ENCODE results near the gene ADAMTS18.
"Not testable (repeated sequence)": the region's sequence is repeated elsewhere in the genome, so short reads cannot be mapped to it uniquely, and the experiment has no call there.

ADAMTS18 gene

DNA sequence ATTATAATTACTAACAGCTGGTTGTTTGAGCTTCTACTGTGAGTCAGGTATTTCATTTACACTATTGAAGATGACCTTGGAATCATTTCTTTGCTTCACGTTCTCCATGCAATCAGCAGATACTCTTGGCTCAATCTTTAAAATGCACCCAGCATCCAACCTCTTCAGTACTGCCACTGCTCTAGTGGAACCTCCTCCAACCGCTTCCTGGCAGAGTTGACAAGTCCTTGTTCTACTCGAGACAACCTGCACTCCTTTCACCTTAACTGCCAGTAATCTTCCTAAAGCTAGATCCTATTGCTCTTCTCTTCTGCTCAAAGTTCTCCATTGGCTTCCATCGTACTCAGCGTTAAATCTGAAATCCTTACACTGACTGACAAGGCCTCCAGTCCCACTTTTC is 149.2 kb downstream of the ADAMTS18 start:
- DNase-seq (ENCODE audit: low spot score) = no peak

DNA sequence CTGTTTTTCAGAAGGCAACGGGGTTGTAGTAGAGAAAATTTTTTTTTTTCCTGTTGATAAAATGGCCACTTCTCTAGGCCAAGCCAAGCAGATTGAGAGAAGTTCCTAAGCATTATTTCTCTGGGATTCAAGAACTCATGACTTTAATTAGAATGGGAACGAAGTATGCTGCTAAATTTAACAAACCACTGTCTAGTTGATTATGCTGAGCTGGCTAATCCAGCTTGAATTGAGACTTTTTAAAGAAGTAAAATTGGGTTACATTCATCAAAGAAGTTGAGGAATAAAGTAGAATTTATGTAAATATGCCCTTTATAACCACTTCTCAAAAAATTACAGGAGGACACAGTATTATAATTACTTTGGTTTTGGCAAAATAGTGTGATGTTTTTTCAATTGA is 152.5 kb downstream of the ADAMTS18 start:
- DNase-seq (ENCODE audit: low spot score) = no peak

DNA sequence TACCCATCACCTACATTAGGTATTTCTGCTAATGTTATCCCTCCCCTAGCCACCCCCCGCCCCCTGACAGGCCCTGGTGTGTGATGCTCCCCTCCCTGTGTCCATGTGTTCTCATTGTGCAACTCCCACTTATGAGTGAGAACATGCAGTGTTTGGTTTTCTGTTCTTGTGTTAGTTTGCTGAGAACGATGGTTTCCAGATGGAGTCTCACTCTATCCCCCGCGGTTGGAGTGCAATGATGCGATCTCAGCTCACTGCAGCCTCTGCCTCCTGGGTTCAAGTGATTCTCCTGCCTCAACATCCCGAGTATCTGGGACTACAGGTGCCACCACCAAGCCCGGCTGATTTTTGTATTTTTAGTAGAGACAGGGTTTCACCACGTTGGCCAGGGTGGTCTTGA is 155.5 kb downstream of the ADAMTS18 start:
- DNase-seq (ENCODE audit: low spot score) = not testable (repeated sequence)

DNA sequence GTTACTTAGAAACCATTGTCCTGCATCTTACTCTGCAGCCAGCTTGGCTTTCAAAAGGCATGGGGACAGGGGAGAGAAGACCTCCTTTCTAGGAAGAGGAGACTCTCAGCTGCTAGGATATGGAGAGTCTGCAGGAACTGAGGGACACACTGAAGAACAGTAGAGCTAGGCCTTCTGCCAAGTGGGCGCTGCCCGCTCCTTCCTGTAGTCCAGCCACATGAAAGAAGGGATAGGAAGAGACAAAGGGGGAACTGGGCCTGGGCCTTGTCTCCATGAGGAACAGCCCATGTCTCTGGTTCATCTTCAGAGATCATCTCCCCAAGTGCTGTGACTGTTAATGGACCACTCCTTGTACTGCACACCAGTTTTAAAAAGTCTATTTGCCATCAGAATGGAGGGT is 157.3 kb downstream of the ADAMTS18 start:
- DNase-seq (ENCODE audit: low spot score) = no peak

DNA sequence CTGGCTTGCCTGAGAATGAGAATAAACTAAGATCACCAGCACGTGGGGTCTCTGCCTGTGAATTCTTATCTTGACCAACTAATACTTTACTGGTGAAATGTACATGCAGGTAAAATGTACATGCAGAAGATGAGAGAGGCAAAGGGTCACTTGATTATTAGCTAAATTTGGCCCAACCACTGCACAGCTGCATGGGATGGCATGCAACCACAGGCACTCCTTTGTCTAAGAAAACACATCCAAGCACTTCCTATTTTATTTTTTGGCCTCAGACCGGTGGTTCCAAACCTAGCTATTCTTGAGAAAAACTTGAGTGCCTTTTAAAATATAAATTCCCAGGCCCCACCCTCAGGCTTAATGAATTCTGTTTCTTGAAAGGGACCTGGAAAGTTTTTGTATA is 157.7 kb downstream of the ADAMTS18 start:
- no peak for DNase-seq (ENCODE audit: low spot score)

DNA sequence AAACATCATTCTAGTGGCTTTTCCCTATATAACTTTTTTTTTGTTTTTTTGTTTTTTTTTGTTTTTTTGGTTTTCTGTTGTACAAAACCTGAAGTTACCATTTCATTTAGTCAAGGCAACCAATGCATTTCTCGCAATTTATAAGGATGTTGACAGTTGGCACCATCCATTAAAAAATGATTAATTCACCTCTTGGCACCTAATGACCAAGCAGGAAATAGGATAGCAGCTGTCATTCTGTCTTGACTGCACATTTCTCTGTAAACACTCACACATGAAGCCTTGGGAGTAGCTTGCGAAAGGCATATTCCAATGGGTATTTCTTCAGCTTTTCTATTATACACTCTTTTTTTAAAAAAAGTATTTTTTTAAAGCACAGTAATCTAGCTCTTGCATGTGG is 158.2 kb downstream of the ADAMTS18 start:
- DNase-seq (ENCODE audit: low spot score) = no peak

DNA sequence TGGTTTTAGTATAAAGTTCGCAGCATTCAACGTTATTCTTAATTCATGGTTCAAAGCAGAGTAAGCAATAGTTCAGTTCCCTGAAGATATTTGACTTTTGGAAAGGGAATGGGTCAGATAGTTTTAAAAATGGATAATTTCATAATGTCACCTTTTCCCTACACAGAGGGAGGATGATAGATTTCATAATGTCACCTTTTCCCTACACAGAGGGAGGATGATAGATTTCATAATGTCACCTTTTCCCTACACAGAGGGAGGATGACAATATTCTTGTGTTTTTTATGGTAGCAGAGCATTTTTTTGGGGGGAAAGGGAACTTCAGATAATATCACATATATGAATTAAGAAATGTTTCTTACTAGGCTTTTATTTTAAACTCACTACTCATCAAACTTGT is 159.5 kb downstream of the ADAMTS18 start:
- DNase-seq (ENCODE audit: low spot score) = not testable (repeated sequence)

DNA sequence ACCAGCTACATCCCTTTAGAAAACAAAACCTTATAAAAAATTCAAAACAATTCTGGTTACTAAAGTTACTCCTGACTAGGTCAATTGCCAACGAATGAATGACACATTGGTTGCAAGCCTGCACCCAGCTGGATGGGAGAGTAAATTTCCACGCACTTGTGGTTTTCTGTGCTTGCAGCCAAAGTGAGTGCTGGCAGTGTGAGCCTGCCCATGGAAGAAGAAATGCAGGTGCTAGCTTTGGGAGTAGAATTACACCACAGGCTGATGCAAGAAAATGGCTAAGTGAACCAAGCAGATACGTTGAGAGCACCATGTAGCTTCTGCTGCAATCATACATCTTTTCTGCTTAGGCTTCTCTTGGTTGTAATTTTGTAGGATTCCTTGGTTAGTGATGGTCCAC is 161.0 kb downstream of the ADAMTS18 start:
- no peak for DNase-seq (ENCODE audit: low spot score)

DNA sequence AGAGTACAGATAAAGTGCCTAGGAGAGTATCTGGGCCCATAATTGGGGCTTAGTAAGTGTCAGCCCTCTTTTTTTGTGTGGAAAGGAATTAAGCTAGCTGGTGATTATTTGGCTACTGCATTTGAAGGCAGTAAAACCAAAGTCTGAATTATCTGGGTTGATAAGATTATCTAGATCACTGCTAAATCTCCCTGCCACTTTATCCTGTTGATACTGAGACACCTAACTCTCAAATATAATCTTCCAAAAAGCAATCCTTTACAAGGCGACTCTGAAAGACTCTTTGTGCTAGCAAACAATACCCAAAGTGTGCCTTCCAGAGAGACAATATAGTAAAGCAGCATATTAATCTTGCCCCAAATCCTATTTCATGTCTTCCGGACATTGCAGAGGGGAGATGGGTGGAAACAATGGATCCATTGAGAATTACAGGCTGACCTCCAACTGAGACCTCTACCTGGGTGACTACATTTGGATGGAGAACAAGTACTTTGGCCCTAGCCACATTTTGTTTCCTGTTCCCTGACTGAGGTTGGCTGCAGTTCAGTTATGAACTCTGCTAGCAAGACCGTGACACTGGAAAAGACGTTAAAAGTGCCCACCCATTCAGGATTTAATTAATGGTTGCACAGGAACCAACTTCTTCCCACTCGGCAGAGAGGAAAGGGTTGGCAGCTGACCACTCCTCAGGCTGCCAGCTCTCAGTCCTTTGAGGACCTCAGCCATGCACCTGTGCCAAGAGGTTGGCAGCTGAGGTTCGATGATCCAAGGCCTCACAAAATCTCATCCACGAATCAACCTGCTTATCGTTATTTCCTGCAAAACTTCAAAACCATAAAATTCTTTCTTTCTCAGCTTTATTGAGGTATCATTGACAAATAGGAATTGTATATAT is 163.1 kb downstream of the ADAMTS18 start:
- DNase-seq (ENCODE audit: low spot score) = no peak

DNA sequence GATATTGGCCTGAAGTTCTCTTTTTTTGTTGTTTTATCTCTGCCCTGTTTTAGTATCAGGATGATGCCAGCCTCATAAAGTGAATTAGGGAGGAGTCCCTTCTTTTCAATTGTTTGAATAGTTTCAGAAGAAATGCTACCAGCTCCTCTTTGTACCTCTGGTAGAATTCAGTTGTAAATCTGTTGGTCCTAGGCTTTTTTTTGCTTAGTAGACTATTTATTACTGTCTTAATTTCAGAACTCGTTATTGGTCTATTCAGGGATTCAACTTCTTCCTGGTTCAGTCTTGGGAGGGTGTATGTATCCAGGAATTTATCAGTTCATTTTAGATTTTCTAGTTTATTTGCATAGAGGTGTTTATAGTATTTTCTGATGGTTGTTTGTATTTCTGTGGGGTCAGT is 168.6 kb downstream of the ADAMTS18 start:
- DNase-seq (ENCODE audit: low spot score) = not testable (repeated sequence)

DNA sequence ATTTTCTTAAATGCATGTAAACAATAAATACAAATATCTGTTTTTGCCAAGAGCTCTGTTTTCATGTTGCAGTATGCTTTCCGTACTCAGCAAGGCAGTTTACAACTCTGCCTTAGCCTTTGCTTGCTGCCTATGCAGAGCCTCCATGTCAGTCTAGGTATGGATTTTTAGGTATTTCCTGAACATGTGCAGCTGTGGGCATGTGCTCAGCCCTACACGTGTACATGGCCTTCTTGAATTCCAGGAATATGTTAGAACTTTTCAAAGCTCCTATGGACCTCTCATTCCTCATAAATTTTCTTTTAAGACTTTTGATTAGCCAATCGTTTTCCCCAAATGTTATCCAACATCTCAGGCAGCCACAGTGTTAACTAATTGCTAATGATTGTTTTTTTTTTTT is 171.9 kb downstream of the ADAMTS18 start:
- no peak for DNase-seq (ENCODE audit: low spot score)

DNA sequence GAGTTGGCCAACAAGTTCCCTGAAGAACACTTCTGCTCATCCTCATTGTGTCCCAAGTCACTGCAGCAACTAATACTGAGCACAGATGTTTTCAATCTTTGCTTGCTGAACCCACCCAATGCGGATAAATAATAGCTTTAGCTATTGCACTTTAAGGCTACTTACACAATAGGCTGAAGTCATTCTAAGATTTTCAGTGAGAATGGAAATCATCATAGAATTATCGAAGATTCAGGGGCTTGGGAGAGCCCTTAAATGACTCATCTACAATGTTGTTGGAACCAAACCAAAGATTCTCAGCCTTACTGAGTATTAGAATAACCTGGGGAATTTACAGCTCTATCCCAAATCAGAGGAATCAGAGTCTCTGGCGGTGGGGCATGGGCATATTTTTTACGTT is 184.4 kb downstream of the ADAMTS18 start:
- no peak for DNase-seq (ENCODE audit: low spot score)

DNA sequence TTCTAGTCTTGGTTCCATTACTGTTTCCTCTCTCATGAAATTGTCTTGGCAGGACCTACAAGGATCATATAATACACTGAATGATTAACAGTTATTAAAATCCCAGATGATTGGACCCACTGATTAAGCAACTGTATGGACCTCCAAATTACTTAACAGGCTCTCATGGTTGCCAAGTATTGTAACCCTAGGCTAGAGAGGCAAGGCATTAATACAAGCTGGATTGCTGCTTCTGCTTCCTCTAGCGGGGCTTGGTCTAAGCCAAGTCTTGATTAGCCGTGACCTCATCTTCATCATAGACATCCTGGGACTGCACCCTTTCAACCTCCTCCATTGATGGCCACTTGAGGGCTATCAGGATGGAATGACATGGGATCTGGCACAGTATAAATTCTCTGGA is 188.7 kb downstream of the ADAMTS18 start:
- DNase-seq (ENCODE audit: low spot score) = no peak

DNA sequence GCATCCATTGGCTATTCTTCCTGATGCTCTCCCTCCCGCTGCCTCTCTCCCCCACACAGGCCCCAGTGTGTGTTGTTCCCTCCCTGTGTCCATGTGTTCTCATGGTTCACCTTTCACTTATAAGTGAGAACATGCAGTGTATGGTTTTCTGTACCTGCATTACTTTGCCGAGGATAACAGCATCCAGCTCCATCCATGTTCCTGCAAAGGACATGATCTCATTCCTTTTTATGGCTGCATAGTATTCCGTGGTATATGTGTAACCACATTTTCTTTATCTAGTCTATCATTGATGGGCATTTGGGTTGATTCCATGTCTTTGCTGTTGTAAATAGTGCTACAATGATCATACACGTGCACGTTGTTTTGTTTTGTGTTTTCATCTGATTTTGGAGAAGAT is 192.4 kb downstream of the ADAMTS18 start:
- DNase-seq (ENCODE audit: low spot score) = not testable (repeated sequence)

DNA sequence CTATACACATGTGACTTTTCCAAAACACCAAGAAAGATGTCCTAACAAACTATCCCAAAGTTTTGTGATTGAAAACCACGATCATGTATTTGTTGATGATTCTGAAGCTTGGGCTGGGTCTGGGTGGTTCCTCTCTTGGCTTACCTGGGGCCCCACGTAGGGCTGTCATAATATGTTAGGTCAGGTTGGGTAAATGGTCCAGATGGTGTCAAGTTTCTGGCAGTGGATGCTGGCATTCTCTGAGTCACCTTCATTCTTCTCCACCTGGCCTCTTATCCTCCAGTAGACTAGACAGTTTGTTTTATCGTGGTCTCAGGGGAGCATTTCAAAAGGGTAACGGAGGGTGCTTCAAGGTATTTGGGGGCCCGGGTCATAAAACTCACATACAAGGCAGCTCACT is 196.2 kb downstream of the ADAMTS18 start:
- no peak for DNase-seq (ENCODE audit: low spot score)

DNA sequence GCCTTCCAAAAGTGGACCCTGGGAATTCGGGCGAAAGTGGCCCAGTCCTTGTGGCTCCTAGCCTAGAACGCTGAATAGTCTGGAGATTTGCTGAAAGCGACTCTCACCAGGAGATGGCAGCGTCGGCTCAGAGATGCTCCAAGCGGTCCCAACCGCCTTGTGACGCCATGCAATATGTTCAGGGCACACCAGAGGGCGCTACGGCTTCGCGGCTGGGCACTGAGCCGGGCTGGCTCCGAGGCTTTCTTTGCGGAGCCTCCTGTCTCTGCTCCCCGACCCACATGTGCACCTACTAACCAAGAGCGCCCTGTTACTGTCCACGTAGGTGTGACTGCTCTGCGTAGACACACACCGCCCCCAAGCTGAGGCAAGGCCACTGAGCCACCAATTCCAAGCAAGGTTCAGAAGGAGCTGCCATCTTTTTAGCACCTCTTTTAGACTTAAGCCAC is 198.7 kb downstream of the ADAMTS18 start:
- DNase-seq (ENCODE audit: low spot score) = peak; percentile 86

DNA sequence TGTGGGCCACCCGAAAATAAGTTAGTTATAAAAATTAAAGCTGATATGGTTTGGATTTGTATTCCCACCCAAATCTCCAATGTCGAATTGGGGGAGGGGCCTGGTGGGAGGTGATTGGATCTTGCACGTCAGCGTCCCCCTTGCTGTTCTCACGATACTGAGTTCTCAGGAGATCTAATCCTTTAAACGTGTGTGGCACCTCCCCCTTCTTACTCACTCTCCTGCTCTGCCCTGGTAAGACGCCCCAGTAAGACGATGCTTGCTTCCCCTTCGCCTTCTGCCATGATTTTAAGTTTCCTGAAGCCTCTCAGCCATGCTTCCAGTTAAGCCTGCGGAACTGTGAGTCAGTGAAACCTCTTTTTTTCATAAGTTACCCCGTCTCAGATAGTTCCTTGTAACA is 200.2 kb downstream of the ADAMTS18 start:
- no peak for DNase-seq (ENCODE audit: low spot score)

DNA sequence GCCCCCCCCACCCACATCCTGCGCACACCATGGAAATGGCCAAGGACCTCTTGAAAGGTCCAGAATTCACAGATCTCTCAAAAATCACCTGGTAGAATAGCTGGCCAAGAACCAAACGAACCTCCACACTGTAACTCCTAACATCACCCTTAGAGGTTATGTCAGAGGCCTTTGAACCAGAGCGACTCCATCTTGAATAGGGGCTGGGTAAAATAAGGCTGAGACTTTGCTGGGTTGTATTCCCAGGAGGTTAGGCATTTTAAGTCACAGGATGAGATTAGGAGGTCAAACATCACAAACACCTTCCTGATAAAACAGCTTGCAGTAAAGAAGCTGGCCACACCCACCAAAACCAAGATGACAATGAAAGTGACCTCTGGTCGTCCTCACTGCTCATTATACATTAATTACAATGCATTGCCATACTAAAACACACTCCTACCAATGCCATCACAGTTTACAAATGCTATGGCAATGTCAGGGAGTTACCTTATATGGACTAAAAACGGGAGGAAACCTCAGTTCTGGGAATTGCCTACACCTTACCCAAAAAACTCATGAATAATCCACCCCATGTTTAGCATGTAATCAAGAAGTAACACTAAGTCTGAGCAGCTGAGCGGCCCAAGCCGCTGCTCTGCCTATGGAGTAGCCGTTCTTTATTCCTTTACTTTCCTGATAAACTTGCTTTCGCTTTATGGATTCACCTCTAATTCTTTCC is 200.9 kb downstream of the ADAMTS18 start:
- DNase-seq (ENCODE audit: low spot score) = no peak
